DLD1 (cell line): ENCODE data around the gene S100A11.

Experiments used
- in situ Hi-C: cut with HindIII; loops from 2 replicates; pipeline ENCODE4 v1.10.0; 2017; ENCODE audit warnings: low sequenced_read_pairs

Gene S100A11

DNA sequence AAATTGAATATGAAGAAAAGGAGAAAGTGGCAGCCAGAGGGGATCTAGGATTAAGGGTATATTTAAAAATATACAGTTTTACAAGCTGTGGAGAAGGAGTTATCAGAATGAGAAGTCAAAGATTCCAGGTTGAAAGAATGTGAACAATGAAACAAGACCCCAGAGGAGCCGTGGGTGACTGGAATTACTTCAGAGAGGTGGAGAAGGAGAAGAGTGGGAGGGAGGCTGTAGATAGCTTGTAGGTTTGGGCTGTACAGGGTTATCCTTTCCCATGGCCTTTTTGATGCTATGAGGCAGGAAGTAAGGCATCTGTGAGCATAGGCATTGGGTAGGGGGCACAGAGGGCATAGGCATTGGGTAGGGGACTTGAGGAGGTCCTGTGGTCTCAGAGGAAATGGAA lies 5.2 kb upstream of the S100A11 start:
- in situ Hi-C loops, result no loop called here

DNA sequence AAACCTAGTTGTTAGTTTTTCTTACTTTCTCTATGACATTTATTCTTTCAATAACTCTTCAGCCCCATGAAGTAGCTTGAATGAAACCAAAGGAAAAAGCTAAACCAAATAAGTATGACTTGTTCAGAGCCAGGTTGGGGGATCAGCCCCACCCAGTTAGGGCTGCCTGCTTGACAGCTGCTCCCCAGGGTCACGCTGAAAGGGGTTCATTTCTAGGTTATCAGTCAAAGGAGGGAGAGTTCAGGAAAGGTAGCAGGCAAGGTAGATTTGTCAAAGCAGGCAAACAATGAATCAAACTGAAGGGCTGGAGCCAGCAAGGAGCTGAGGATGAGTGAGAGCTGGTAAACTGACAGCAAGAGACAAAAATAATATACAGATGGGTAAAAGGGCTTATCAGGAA lies 3.1 kb upstream of the S100A11 start:
- in situ Hi-C loops, result no loop called here

DNA sequence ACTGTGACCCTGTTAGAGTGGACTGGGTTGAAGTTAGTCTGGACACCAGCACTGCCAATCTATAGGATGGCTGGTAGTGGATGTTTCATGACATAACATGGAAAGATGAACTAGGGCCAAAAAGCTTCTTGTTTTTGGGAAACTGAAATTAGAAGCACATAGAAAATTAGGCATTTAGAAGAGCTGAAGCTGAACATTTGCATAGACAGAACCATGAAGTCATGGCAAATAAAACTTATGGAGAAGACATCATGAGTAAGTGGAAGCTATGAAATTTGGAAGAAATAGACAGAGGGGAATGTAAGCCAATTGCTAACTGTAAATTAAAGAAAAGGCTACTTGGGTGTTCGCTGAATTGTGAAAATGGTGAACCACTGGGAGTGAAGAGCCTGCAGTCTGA lies 2.7 kb upstream of the S100A11 start:
- in situ Hi-C loops, result no loop called here

DNA sequence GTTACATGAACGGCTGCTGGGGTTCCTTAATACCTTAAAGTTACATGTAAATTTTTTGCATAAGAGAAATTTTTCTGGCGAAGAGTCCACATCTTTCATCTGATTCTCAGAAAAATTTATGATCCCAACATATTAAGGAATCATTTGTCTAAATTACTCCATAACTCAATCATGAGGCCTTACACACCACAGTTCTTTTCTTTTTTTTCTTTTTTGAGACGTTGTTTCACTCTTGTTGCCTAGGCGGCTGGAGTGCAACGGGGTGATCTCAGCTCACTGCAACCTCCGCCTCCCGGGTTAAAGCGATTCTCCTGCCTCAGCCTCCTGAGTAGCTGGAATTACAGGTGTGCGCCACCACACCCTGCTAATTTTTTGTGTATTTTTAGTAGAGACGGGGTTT lies 2.1 kb upstream of the S100A11 start:
- in situ Hi-C loops, result no loop called here

DNA sequence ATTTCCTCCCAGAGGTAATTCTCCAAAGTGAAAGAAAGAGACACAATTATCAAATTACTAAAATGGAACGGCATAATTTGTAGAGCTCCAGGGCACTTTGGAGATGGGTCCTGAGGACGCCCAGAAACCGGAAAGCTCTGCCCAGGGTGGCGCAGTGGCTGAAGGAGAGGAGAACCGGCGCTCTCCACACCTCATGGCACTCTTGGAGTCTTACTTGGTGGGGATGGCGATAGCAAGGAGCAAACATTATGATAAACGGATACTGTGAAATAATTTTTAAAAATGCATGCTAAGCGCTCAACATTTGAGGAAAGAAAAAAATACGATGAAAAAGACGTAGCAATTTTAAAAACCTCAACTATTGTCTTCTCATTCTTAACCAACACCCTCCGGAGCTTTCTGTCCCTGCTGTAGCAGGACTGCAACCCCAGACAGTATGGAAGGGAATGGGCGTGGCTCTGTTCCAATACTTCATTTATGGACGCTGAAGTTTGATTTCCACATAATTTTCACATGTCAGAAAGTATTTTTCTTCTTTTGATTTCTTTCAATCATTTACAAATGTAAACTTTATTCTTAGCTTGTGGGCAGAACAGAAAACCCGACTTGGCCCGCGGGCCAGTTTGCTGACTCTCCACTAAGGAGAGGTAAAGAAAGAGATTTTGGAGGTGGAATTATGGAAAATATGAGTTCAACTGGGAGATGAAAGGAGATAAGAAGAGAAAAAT lies 1.1 kb downstream of the S100A11 start:
- in situ Hi-C loops, result no loop called here

DNA sequence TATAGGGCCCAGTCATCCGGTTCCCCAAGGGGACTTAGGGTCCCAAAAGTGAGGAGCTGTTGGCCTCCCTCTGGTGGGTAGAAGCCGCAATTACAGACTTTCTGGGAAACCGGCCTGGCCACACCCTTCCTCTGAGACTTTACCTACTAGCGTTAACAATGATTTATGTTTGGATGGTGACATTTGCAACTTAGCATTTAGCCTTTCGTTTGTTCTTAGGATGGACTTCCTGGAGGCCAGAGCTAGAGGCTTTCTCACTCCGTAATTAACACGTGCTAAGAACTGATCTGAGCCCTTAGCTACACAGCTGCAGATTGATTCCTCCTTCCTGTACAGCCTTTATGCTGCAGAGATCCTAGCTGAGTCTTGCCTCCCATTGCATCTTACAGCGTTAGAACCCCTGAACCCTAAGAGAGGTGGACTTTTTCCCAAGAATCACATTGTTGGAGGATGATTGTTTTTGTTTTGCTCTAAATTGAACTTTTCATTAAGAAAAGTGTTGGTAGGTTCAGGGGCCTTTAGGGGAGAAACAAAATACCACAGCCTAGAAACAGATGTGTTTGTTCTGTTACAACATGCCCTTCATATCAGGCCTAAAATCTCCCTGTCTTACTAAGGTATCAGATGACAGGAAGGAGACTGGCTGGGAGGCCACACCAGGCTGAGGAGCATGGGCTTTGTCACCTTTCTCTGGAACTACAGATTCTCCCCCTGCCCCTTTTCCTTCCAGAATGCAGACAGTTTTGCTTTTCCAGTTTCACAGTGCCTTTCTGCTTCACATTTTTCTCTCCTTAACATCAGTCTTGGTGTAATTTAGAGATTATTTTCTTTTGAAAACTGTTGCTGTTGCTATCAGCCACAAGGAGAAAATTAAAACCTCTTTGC lies 1.9 kb downstream of the S100A11 start:
- in situ Hi-C loops, result no loop called here

DNA sequence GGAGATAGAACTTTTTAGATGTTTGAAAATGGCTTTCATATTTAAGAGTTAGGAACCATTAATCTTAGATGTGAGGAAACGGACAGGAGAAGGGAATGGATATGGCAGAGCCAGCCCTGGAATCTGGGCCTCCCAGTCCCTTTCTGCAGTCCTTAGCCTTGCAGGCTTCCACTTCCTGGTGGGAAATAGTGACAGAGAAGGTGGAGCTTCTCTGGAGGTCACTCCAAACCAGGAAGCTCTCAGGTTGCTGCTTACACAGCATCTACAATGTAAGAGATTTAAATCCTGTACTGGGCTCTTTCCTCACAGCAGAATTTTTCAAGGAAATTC lies 2.5 kb downstream of the S100A11 start:
- in situ Hi-C loops, result no loop called here

DNA sequence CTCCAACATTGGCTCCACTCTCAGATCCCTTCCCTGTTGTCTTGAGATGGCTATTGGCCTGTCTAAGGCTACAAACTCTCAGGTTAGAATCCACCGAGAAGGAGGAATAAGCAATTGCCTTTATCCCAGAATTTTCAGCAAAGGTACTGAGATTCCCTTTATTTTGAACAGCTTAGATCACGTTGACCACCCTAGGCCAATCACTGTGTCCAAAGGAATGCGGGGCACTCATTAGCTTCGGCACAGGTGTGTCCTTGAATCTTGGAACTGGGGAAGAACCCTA lies 6.9 kb downstream of the S100A11 start:
- in situ Hi-C loops, result no loop called here

DNA sequence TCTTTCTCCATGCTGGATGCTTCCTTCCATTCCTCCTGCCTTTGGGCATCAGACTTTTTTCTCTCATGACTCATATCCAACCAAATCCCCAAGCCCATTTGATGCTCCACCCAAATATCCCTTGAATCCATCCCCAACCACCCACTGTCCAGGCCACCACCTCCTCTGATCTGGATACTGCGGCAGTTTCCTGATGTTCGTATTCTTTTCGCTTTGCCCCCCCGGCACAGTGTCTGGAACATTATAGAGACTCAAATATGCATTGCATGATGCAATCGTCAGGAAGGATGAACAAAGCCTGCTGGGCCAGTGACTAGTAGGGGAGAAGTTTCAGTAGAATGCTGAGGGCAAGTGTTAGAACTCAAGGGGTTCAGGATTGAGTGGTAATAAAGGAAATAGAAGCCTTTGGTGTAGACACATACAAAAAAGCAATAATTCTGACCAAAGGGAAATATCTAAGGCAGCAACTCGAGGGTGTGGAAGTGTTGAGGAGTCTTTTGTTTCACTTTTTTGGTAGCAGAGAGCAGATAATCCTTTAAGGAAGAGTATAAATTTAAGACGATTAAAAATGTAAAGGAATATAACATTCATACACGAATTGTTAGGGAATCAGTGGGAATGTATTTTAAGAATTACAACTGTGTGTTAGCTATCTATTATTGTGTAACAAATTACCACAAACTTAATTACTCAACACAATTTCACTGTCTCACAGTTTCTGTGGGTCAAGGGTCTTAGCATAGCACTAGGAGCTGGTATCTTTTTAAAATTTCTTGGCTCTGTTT lies 7.5 kb downstream of the S100A11 start:
- in situ Hi-C loops, result no loop called here

DNA sequence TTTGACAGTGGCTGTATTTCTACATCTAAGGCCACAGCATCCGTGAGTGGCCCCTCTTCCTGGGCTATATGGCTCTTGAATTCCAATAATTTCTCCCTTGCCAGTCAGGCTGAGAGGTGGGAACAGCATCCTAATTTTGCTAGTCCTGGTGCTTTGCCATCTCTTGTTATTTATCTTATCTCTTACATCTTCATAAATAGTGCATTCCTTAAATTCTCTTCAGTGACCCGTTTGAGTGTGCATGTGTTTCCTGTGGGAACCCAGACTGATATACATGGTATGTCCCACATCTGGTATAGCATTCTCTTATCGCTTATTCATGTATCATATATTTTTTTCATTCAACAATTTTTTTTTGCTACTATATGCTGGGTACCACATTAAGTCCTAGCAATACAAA lies 9.9 kb downstream of the S100A11 start:
- in situ Hi-C loops, result no loop called here

DNA sequence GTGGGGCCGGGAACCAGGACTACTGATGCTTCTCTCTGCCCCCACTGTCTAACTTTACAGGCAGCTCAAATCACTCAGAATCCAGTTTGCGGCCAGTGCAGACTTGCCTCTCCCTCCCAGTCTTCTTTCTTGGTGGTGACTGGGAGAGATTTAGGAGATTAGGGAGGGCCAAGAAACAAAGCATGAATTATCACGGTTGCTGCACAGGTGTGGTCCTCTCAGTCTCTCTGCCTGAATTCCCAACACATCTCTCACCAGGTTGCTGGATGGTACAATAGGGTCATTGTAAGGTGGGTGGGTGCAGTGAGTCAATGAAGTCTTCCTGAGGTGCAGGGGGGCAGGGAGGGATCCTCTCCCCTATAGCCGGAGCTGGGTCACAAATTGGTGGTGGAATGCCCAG lies 12.6 kb downstream of the S100A11 start:
- in situ Hi-C loops, result no loop called here

DNA sequence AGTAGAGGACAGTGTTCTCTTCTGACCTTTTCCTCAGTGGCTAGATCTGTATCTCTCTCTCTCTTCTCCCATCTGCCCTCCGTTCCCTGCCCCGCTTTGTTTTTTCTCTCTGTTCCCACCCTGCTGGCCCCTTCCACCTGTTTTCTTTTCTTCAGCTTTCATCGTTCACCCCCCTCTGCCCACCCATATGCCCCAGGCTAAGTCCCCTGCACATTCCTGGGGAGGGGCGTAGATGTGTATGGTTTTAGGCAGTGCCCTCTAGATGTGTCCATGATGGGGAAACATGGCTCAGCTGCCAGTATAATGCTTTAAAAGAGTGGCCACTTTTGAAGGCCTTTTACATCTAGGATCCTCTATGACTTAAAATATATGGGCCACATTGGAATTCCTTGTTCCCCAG lies 13.6 kb downstream of the S100A11 start:
- in situ Hi-C loops, result no loop called here

DNA sequence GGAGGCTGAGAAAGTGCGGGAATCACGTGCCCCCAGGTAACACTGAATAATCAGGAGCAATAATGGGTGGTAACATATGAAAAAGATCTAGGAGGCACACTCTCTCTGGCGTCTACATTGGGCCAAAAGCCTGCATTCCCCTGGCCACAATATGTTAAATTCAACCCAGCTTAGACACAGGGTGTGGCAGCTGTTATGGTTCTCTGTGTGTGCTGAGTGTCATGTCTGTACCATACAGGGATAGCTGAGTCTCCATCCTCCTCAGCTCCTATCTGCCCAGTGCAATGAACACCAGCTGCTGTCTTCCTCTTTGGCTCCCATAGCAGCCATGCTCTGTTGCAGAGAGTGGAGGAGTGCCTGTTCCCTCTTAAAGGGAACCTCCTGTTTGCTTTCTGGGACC lies 14.3 kb downstream of the S100A11 start:
- in situ Hi-C loops, result no loop called here

DNA sequence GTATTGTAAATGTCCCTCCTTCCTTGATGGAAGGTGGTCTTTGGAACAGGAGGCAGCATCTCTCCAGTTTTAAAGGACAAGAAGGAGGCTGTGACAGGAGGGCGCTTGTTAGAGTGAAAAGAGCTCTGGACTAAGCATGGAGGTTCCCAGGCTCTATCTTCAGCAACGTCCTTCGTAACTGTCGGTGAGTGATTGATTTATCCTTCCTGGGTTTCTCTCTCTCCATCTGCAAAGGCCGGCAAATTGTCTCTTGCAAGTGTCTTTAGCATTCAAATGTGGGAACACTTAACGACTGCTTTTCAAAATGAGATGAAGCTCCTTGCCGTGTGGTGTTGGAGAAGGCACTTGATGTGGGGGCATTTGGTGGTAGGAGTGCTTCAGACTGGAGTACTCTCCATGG lies 15.2 kb downstream of the S100A11 start:
- in situ Hi-C loops, result no loop called here

DNA sequence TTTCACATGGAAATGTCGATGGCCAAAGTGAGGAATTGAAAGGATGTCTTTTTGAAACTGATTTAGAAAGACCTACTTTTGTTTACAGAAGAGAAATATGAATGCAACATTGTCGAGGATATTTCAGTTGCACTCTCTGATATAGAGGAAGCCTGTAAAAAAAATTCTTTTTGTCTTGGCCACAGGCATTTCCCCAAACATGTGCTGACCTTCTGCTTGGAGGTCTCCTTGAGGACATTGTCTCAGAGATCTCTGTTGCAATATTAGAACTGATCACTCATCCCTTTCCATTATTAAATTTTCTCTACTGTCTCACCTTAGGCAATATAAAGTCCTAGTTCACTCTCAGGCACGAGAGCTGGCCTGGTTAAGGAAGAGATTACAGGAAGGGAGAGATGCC lies 16.0 kb downstream of the S100A11 start:
- in situ Hi-C loops, result no loop called here

DNA sequence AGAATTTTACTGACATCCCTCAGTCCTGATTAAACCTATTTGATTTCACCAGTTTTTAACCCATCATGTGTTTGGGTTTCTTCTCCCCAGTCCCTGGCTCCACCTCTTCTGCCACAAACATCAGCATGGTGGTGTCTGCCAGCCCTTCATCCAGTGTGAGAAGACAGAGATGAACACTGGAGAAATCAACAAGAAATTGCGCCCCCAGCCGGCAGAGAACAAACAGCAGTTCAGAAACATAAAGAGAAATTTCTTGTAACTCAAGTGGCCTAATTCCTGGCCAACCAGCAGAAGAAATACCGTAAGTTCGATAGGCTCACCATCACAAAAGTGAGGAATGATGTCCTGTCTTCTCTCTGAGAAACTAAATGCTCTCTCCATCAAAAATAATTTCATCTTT lies 18.3 kb downstream of the S100A11 start:
- in situ Hi-C loops, result no loop called here

DNA sequence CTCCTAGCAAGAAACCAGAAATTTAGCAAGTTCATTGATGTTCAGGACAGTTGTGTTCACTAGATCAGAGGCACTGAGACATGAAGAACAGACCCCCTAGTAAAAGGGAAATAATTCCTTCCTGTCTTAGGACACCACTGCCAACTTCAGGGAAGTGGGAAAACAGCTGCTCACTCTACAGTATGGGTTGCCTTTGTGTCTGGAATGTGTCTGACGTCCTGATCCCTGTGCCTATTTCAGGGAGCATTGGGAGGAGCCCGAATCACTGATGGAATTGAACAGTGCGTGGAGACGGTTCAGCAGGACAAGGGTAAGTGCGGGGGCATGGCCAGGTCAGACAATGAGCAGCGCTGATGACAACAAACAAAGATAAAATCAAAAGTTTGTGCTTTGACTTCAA lies 21.0 kb downstream of the S100A11 start:
- in situ Hi-C loops, result no loop called here

DNA sequence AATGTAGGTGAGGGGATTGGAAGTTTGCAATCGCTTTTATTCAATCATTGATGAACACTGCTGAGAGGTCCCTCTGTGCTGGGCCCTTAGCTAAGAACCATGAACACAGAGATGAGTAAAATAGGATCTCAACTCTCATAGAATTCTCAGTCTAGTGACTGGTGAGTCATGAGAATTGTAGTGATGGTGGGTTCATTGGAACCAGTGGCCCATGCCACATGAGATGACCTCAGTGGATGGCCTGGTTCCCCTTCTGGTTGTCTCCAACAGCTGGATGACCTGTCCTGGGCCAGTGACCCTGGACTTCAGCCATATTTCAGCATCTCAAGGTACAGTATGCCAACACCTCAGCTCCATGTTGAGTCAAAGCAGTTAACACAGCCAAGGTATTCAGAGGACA lies 21.9 kb downstream of the S100A11 start:
- in situ Hi-C loops, result loop anchor here (5.0 kb wide), 1 partner anchor 93 kb away; no protein-coding TSS in a partner anchor

DNA sequence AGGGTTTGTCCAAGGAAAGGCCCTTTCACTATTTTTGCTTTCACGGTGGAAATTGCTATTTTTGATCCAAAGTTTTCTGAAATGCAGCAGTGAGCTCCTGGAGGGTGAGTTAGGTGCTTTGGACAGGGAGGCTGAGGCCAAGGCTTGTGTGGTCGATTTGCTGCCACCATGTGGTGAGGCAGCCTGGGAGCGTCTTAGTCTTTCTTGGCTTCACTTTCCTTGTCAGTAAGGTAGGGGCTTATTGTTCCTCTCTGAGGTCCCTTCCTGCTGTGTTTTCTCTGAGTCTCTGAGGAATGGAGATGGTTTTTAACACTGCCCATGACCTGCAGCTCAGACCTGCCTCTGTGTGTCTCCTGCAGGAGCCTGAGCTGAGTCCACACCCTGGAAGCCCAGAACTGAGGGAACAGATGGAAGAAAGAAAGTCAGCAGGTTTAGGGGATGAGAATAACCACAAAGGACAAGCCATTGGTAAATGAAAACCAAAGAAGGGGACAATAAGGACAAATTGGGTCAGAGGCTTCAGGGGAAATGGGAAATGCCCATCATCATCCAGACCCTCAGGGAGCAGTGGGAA lies 23.1 kb downstream of the S100A11 start:
- in situ Hi-C loops, result loop anchor here (5.0 kb wide), 1 partner anchor 91 kb away; no protein-coding TSS in a partner anchor

DNA sequence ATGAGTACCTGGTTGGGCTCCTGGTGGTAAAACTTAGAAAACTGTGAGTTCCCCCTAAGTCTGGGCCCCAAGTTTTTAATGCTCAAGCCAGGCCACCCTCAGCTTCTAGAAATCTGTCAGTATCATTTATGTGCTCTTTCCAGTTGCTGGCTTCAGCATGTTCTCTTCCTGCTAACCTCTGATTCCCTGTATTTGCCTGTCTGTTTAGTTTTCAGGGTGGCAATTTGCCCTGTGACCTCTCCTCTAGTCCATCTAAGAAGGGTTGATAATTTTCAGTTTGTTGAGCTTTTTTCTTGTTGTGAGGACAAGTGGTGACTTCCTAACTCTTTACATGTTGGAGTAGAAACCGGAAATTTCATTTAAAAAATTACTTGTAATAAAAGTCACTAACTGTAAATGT lies 27.1 kb downstream of the S100A11 start:
- in situ Hi-C loops, result loop anchor here (5.0 kb wide), 1 partner anchor 87 kb away; no protein-coding TSS in a partner anchor

DNA sequence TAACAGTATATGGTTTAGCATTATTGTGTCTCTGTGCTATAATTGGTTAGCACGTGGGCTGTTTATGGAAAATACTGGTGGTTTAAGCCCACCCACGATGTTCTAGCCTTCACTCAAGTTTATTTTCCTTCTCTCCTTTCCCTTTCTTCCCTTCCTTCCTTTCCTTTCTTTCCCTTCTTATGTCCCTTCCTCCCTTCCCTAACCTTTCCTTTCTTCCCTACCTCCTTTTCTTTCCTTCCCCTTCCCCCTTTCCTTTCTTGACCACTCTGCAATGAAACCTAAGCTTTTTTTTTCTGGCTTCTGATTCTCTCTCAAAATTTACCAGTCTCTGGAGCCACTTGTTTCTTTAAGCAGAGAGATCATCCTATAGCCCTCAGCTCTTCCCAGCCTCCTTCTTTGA lies 29.8 kb downstream of the S100A11 start:
- in situ Hi-C loops, result no loop called here
